HG03521 (cell line): Measurements from ENCODE around the gene BMPER.

ENCODE experiments used
- ATAC-seq: cut with Tn5 transposase; IDR thresholded peaks from one replicate; pipeline ENCODE4 v1.9.1; 2021; ENCODE audit warnings: mild to moderate bottlenecking, moderate library complexity; ENCODE audit not compliant: unreplicated experiment

Gene BMPER

DNA sequence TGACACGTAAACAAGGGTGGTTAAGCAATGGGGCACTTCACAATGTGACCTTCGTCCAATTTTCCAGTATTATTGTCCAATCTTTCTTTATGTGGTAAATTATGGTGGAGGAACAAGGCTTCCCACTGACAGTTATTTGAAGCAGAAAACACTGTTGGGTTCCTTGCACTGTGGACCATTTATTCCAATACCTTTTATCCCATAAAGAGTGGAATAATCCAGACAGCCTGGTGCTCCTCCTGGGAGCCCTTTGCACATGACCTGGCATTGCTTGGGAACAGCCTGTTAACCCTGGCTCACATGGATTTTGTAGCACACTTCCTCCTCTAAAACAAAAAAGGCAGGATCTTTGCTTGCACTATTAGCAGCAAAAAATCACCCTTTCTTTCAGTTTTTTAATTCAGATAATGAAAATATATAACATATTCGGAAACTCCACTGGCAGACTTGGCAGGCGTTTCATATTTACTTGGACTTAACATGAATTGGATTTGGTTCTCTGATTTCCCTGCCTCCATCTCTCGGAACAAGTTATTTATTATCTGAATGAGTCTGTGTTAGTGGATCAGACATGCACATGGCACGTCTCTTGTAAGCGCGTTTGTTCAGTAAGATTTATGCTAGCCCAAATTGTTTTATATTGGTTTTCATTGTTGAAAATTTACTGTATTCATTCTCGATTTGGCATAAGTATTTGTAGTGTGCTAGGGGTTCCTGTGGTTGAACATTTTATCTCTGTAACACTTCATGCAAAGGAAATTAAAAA, 59.3 kb downstream of the BMPER start:
- ATAC-seq: no peak

DNA sequence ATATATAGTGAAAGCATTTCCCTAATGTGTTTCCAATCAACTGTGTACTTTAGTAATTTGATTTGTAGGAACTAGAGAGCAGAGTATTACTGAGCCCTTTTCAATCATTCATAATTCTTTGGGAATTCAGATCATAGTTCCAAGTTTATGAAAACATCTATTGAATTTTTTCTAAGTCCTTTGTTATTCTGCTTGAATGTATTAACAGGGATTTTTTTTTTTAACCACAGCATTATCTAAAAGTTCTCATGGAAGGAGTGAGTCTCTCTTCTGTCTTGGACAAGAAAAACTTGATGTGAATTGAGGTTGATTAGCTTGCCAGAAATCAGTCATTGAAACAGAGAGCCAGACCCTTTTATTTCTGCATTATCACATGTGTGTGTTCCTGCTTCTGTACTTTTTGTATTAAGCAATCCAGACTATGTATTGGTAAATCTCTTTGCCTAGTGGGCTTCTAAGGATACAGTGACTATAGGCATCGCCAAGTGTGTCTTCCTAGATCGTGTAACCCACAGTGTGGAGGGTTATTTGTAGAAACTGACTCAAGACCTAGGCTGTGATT, 59.9 kb downstream of the BMPER start:
- no peak for ATAC-seq

- ATAC-seq: no peak
Observed at GRCh38 chr7:33968591-33968990, 63.3 kb downstream of the BMPER start.

GRCh38 chr7:33970536-33970935, 65.2 kb downstream of the BMPER start:
- no peak for ATAC-seq

GRCh38 chr7:33971106-33971505, 65.8 kb downstream of the BMPER start:
- no peak for ATAC-seq

DNA sequence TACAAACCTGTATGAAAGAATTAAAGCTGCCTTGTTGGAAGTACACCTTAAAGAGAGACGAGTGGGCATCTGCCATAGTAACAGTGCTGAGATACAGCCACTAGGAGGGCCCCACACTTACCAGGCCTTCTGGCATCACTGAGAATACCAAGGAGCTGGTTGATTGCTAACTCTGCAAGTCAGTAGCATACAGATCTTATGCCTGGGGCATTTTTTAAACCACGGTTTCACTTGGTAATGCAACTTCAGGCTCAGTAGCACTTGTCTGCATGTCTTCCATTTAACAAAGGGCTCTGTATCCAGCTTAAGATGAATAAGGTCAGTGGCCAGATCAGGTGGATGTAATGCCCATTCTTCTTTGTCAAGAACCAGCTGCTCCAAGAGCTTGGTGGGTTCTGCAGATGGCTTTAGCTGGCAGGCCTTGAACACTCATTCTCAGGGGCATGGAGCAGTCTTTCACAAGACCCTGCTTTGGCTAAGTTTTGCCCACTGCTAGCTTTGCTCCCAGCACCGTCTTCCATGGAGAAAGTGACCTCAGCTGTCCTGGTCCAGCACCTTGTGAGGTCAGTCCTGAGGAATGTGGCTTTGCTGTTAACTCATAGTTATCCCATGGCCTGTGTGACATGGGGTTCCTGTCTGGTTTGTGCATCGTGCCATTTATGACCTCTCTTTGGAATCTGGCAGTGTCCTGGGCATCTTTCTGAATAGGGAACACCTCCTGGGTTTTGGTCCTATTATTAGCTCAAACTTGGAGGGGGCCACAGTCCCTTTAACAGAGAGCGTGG, 68.1 kb downstream of the BMPER start:
- ATAC-seq: no peak

GRCh38 chr7:33979300-33979806, 74.0 kb downstream of the BMPER start:
- no peak for ATAC-seq

- no peak for ATAC-seq
Observed at GRCh38 chr7:33979807-33980355, 74.5 kb downstream of the BMPER start.

DNA sequence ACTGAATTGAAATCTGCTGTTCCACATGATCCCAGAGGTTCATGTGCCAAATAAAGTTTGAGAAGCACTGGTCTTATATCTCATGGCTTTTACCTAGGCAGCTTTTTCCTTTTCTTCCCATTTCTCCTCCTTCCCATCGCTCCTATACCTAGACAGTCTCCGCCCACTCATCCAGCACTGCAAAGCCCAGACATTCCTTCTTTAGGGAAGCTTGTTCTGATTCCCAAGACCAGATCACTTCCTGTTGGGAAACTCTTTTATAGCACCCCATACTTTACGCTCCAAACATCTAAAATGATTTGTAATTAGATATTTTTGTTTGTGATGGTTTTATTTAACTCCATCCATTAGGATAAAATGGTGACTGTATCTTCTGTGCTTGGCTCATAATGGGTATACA, 75.9 kb downstream of the BMPER start:
- ATAC-seq: no peak

GRCh38 chr7:33981671-33982424, 76.5 kb downstream of the BMPER start:
- no peak for ATAC-seq

DNA sequence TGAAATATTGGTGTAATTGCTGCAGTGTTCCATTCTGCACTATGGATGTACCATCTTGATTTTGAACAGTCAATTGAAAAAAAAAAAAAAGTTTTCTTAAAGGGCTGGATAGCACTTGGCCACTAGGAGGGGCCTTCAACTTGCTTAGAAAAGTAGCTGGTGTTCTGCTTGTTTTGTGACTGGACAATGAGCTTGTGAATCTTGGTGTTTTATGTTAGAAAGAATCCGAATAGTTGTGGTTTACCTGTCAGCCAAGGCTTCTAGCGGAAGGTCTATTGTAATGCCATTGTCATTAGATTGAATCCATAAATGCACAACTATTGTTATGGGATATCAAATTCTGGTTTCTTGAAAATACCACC, 77.1 kb downstream of the BMPER start:
- no peak for ATAC-seq

DNA sequence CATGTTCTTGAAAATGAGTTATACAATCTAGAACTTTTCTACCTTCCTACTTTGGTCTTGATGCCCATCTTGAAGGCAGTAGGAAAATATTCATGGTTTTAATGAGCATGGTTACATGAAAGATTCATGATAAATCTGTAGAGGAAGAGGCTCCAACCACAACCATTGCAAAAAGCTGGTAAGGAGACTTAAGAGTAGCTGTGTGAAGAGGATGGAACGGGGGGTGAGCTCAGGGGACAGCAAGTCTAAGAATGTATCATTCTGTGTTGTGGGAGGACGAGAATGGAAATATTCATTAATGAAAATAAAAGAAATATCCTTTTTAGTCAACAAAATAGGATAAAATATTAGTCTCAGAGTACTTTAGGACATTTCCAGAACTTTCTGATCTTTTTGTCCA, 81.1 kb downstream of the BMPER start:
- no peak for ATAC-seq

GRCh38 chr7:33986951-33987947, 81.9 kb downstream of the BMPER start:
- ATAC-seq: no peak

DNA sequence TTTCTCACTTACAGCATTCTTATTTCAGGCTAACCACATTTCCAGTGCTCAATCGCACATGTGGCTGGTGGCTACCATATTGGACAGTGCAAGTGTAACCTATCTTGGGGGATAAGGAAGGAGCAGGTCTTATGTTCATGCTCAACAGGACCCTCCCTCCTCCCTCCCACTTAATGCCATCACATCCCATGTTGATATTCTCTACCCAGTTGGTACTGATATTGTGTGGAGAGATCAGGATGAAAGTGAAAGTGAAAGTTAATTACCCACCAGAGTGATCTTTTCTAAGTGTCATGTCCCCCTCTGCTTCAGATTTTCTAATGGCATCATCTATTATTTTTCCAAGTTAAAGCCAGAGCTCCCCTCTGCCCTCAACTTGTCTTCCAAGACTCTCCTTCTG, 91.6 kb downstream of the BMPER start:
- no peak for ATAC-seq

DNA sequence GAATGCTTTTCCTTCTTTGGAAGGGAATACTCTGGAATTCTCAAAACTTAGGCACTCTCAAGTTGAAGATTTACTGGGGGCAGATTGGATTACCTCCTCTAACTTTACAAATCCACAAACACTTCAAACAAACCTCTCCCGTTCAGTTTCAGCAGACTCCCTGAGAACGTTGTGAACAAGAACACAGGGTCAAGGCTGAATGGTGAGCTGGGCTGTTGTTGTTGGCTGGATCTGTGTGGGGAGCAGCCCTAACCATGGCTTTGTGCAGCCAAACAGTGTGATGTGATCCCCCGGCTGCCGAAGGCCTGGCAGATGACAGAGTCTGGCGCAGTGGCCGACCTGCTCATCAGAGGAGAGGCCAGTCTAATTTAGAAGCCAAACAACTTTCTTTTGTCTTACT, 93.1 kb downstream of the BMPER start:
- no peak for ATAC-seq

- no peak for ATAC-seq
Observed at GRCh38 chr7:34011017-34011695, 105.8 kb downstream of the BMPER start.

DNA sequence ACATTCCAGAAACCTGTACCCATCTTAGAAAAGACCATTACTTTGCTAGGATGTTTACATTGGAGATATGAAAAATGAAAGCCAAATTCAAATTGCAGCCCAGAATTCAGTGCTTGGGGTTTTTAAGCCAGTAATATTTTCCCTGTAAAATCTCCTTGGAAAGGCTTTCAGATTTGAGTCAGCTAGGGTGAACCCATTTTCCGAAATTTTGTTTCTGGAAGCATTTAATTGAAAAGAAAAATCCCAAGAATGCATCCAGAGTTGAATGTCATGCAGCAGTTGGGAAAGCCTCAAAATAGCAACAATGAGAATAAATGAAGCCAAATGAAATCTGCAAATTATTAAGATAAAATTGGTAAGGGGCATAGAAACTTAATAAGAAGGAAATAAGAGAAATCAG, 106.4 kb downstream of the BMPER start:
- no peak for ATAC-seq

GRCh38 chr7:34013421-34013820, 108.1 kb downstream of the BMPER start:
- no peak for ATAC-seq

GRCh38 chr7:34015651-34016050, 110.3 kb downstream of the BMPER start:
- ATAC-seq: no peak
